GM15510 (cell line): Measurements from ENCODE around the gene KCNK6.
A peak's percentile ranks its signal among the peaks of the same experiment; 100 is the strongest.

ENCODE experiments used
- POLR2A ChIP-seq: IDR thresholded peaks from 3 replicates; pipeline ENCODE4 v1.6.1; 2011; ENCODE audit warnings: borderline replicate concordance; ENCODE audit not compliant: insufficient read length; ENCODE audit errors: extremely low read depth

Gene KCNK6

DNA sequence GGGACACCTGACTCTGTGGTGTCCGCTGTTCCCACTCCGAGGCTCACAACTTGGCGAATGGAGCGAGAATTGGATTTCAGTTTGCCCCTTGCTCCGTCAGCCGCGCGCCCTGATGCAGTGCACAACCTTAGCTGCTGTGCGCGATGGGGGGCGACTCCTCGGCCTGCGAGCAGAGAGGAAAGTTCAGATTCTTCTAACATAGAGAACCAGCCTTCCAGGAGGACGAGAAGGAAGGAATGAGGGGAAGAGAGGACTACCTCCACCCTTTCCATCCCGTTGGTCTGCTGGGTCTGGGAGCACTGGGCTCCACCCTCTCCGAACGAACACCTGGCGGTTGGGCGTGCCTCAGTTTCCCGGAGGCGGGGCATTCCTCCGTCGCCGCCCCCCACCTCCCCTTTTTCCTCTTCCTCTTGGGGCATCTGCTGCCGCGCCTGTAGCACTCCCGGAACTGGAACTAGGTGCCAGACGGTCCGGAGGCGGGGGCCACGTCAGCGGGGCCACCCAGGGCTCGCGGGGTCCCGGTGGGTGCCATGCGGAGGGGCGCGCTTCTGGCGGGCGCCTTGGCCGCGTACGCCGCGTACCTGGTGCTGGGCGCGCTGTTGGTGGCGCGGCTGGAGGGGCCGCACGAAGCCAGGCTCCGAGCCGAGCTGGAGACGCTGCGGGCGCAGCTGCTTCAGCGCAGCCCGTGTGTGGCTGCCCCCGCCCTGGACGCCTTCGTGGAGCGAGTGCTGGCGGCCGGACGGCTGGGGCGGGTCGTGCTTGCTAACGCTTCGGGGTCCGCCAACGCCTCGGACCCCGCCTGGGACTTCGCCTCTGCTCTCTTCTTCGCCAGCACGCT, at the start of gene KCNK6:
Gene KCNK6, plus strand, starts transcription at position 425 of the 838 bp plus-strand sequence. Its CDS starts 106 bp downstream, at position 531.
- peak; percentile 48 for TF ChIP-seq POLR2A

DNA sequence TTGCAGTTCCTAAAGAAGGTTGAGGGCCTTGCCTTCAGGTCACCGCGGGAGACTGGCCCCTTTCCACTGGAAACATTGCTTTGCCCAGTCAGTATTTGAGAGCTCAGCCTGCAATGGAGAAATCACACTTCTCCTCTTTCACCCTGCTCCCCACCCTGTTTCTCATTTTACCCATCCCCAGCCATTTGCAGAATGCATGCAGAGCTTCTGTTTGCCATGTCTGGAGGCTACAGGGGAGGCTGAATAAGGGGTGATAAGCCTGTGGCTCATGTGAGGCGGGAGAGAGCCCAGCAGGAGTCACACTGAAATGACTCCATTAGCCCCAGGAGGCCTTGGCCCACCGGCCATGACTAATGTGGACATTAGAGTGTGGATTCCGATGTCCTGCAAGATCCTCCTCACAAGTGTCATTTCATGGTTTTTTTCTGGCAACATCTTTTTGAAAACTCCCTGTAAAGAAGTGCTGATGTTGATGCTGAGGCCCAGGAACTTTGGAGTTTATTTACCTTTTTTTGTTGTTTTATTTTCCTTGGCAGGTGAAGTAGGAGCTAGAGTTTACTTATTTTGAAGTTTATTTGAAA, 49.0 kb upstream of the KCNK6 start:
- TF ChIP-seq POLR2A = no peak

DNA sequence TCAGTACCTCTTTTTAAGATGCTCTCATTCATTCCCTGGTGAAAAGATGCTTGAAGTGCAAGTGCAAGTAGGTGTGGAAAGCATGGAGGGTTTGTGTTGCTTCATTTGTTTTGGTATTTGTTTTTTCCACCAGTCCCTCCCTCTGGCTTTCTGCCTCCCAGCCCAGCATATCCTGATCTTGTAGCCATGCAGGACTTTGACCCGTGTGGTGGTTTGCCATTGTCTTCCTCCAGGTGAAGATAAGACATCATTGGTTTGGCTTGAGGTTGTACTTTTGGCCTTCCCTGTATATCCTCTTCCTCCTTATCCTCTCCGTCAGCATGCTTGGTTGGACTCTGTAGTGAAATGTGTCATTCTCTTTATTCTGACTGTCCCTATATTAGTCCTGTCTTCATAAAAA, 46.1 kb upstream of the KCNK6 start:
- TF ChIP-seq POLR2A = no peak

DNA sequence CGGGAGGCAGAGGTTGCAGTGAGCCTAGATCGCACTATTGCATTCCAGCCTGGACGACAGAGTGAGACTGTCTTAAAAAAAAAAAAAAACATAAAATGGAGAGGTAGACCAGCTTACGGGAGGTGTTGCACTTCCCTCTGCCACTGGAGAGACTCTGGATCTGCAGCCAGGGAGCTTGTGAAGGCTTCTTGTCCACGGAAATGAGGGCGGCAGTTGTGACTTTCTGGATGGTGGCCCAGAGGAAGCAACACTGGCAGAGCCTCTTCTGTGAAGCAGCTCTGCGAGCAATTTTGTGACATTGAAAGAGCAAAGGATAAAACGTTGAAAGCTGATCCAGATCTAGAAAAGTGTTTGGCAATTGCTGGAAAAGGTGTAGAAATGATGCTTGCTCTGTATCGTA, 44.9 kb upstream of the KCNK6 start:
- TF ChIP-seq POLR2A = no peak

DNA sequence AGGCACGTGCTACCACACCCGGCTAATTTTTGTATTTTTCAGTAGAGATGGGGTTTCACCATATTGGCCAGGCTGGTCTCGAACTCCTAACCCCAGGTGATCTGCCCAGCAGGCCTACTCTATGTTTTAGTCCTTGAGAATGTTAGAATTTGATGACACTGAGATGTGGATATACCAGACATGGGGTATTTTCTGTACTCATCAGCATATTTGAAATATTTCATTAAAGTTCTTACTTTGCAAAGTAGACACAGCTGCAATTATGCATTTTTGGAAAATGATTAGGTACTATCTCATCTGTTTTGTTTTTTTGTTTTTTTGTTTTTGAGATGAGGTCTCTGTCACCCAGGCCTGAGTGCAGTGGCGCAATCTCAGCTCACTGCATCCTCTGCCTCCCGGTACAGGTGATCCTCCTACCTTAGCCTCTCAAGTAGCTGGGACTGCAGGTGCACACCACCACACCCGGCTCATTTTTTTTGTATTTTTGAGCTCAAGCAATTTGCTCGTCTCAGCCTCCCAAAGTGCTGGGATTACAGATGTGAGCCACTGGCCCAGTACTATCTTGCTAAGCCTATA, 42.6 kb upstream of the KCNK6 start:
- TF ChIP-seq POLR2A = no peak

DNA sequence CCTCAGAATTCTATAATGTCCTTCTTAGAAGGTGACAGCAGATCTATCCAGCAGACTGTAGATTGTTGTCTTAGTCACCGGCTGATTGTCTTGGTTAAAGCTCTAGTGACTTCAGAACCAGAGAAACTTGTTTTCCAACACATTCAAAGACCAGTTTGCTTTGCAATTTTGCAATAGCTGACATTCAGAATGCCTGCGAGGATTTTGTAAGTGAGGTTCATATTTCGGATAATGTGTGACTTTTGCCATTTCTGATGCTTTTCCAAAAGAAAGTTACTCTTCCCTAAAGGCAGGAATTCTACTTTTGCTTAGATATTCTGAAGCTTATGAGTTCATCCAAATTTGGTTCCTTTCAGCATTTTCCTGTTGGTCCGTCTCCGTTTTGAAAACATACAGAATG, 42.1 kb upstream of the KCNK6 start:
- no peak for TF ChIP-seq POLR2A

DNA sequence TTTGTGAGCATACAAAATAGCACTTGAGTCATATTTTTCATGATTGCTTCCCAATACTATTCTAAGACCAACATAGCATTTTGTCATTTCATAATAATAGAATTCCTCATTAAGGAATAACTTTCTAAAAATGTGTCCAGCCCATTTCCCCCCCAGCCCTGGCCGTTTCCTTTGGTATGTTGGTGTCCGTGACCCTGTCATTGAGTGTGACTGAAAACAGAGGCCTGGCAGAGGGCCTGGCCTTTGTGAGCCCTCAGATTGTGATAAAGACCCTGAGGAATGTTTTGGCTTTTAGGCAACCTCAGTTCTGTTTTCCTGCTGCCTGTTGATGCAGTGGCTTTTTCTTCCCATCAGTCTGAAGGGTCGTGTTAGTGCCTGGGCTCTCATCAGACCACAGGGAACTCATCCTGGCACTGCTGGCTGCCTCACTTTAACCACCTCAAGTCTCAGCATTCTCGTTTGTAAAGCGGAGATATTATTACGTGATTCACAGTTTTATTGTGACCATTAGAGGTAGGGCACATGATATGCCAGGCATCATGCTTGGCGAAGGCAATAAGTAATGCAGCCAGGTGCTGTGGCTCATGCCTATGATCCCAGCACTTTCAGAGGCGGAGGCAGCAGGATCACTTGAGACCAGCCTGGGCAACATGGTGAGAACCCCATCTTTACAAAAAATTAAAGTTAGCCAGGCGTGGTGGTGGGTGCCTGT, 41.5 kb upstream of the KCNK6 start:
- TF ChIP-seq POLR2A = no peak

DNA sequence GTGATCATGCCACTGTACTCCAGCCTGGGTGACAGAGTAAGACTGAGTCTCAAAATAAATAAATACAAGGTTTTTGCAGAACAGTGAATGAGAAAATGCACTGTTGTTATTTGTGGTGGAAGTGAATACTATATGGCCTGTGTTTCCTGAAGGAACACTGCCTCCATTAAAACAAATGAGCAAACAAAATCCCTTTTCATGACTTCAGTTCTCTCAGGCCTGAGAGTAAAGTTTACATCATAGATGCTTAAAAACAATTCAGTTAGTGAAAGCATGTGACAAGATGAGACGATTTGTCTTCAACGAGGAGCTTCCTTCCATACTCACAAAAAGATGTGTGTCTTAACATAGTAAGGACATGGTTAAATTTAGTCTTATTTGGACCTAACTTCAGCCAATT, 40.9 kb upstream of the KCNK6 start:
- TF ChIP-seq POLR2A = no peak

DNA sequence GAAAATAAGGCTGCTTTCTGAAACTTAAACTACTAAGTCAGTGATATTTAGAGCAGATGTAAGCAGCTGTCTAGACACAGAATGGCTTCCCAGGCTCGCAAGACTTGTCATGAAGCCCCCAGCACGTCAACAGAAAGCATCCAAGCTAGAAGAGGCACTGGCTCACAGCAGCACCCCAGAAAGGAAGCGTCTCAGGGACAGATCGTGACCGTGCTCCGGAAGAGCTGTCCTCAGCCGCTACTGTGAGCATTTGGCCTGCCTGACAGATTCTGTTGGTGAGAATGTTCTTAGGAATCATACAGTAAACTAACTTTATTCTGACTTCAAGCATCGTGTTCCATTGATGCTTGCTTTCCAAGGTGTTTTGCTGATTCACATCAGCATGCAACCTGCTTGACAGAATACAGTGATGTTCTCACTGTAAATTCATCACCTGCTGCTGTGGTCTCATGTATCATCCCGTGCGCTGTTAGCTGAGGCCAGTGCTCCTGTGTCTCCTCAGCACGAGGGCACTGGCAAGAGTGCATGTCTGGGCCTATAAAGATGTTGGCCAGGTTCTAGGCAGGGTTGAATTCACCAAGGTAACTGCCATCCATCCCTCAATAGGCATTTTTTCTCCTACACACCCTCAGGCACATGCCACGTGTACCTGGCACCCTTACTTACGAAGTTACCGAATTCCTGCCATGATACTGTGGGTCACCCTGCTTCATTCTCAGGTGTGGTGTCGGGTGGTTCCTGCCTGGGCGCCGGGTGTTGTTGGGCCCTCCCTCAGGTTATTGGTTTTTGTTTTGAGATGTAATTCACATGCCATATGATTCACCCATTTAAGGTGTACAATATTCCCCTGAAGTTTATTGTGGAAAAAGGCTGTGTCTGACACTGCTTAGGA, 39.4 kb upstream of the KCNK6 start:
- no peak for TF ChIP-seq POLR2A

DNA sequence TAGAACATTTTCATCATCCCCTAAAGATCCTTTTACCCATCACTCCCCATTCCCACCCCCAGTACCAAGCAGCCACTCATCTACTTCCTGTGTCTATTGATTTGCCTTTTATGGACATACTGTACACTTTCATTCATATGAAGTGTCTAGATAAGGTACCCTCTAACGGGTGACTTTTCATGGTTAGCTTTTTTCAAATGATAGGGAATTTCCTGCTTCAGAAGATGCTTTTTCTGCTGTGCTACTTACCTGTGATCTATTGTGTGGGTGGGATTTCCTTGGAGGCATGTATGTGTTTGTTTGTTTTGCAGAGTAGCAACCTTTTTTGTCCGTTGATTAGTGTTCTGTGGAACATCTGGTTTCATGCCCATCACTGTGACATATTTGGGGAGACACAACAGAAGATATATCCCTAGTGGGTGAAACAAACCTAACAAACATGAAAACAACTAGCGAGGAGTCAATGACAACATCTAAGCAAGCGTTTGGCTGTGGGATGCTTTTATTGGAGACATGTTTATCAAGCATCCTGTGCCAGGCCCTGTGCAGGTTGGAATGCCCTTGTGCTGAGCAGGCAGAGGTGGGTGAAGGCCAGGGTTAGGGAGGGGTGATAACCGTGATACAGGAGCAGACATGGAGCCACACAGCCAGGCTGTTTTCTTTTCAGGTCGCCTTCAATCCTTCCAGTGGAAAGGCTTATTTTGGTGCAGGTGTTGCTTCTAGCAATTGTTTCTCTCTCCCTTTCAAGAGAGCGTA, 37.7 kb upstream of the KCNK6 start:
- no peak for TF ChIP-seq POLR2A

DNA sequence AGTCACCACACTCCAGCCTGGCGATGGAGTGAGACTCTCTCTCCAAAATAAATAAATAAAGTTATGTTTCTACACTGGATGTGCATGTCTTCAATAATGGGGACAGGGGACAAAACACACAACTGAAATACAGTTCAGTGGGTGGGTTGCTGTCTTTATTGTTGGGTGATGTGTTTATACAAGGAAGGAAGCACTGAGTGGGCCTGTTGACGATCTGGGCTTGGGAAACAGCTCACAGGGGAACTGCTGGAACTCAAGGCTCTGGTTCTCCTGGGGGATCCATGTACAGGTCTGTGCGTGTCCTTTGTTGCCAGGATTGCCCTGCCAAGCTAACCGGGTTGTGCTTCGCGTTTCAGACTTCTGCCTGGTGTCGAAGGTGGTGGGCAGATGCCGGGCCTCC, 36.4 kb upstream of the KCNK6 start:
- no peak for TF ChIP-seq POLR2A

DNA sequence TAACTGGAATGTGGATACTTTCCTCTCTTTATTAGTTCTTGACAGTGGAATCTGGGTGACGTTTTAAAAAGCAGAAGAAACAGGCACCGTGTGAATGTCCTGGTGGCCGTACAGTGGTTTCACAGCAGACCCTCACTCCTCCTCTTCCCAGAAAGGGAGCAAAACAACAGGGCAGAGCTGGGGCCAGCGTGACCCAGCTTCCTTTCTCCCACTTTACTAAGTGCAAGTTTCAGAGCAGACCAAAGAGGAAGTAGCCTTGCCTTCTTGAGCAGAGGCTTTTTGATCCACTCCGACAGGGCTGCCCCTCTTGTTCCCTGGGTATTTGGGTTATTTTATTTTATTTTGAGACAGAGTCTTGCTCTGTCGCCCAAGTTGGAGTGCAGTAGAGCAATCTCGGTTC, 35.2 kb upstream of the KCNK6 start:
- TF ChIP-seq POLR2A = no peak

DNA sequence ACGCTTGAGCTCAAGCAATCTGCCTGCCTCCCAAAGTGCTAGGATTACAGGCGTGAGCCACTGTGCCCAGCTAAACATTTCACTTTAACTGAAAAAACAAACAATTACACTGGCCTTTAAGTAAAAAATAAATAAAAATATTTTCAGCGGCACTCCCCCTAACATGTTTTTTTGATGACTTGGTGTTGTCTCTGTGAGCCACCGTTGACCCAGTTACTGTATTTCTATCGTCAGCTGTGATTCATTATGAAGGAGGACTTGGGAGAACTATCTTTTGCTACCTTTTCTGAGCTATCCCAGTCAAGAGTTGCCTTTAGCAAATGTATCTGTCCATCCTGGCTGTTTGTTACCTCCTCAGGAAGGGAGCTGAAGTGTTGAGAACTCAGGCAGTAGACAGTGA, 34.1 kb upstream of the KCNK6 start:
- no peak for TF ChIP-seq POLR2A

DNA sequence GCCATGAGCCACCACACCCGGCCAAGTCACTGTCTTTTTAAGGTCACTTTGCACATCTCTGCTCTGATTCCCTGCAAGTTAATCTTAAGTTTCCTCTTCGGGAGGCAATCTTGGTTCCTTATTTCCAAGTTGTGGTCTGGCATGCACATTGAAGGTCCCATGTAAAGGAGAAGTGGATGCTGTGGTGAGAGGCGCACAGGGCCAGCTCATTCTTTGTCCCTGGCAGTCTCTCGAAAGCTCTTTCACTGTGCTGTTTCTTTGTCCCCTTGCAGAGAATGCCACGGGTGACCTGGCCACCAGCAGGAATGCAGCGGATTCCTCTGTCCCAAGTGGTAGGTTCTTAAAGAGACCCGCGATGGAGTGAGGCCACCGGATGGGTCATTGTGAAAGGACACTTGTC, 32.0 kb upstream of the KCNK6 start:
- TF ChIP-seq POLR2A = no peak
